Fibroblast of lung (primary cell): ENCODE results near the gene DNAH17. TPM values are rescaled to one million over a fixed set of nuclear protein-coding genes. Genes with fewer than 3 reads are reported as not detected.

Experiments used
- DNase-seq, 2 donors: peaks; one replicate each; pipeline versions ENCODE4 v3.0.0 to v3.0.0-alpha.2; 2010; ENCODE audit warnings: low read depth in 2 of 2
- H2AFZ ChIP-seq: 2 replicates; pipeline ENCODE4 v1.5.1; 2012; ENCODE audit warnings: low read length, control low read depth, inconsistent platforms
- H3K27ac ChIP-seq: 2 replicates; pipeline ENCODE4 v1.5.1; 2011; ENCODE audit warnings: low read length, control low read depth; ENCODE audit not compliant: insufficient read depth
- H3K27me3 ChIP-seq: 2 replicates; pipeline ENCODE4 v1.5.1; 2011; ENCODE audit warnings: mild to moderate bottlenecking, low read length; ENCODE audit not compliant: control insufficient read depth, insufficient read depth
- H3K36me3 ChIP-seq: 2 replicates; pipeline ENCODE4 v1.5.1; 2011; ENCODE audit warnings: low read length; ENCODE audit not compliant: control insufficient read depth, insufficient read depth
- H3K4me1 ChIP-seq: 2 replicates; pipeline ENCODE4 v1.5.1; 2011; ENCODE audit warnings: low read length; ENCODE audit not compliant: control insufficient read depth, insufficient read depth; ENCODE audit errors: extremely low read depth
- H3K4me2 ChIP-seq: 2 replicates; pipeline ENCODE4 v1.5.1; 2011; ENCODE audit warnings: low read length, control low read depth; ENCODE audit not compliant: insufficient read depth; ENCODE audit errors: extremely low read depth
- H3K4me3 ChIP-seq, 4 experiments: fragments of 200-600 bp in 1 of 4; sonication (generic) in 1 of 4; replicated peaks in 1 of 4; 2 replicates each; pipeline ENCODE4 v1.5.1; 2011 to 2016; ENCODE audit warnings: low read length in 4 of 4, low read depth in 3 of 4, mild to moderate bottlenecking in 3 of 4, control low read depth in 2 of 4, inconsistent platforms in 1 of 4, mixed read lengths in 1 of 4; ENCODE audit not compliant: insufficient read depth in 1 of 4; ENCODE audit errors: control extremely low read depth in 1 of 4
- H3K79me2 ChIP-seq: 2 replicates; pipeline ENCODE4 v1.5.1; 2012; ENCODE audit warnings: mild to moderate bottlenecking, low read length, inconsistent platforms; ENCODE audit not compliant: control insufficient read depth, insufficient read depth
- H3K9ac ChIP-seq: 2 replicates; pipeline ENCODE4 v1.5.1; 2011; ENCODE audit warnings: mild to moderate bottlenecking, low read length, control low read depth; ENCODE audit not compliant: insufficient read depth
- H3K9me3 ChIP-seq: 2 replicates; pipeline ENCODE4 v1.5.1; 2012; ENCODE audit warnings: low read depth, low read length; ENCODE audit not compliant: control insufficient read depth, insufficient read depth
- H4K20me1 ChIP-seq: 2 replicates; pipeline ENCODE4 v1.5.1; 2011; ENCODE audit warnings: low read length; ENCODE audit not compliant: control insufficient read depth, insufficient read depth; ENCODE audit errors: extremely low read depth
- CTCF ChIP-seq, 2 donors: IDR thresholded peaks in 1 of 2; conservative IDR thresholded peaks in 1 of 2; 1 replicate in 1 of 2; 2 replicates in 1 of 2; pipeline ENCODE4 v1.5.1; 2011 to 2012; ENCODE audit warnings: low read length in 2 of 2, control low read depth in 1 of 2, inconsistent platforms in 1 of 2, low read depth in 1 of 2, mild to moderate bottlenecking in 1 of 2
- EZH2 ChIP-seq: IDR thresholded peaks from 2 replicates; pipeline ENCODE4 v1.5.1; 2012; ENCODE audit warnings: low read length, control low read depth, mild to moderate bottlenecking; ENCODE audit errors: missing control alignments
- polyA plus RNA-seq, 2 donors: library from polyadenylated mRNA; depleted of rRNA in 1 of 2; stranded (reverse) in 1 of 2; unstranded in 1 of 2; fragments of >200 nt; gene quantifications; 2 replicates each; pipeline ENCODE4 v1.2.1, GENCODE V29; 2011 to 2012; ENCODE audit warnings: missing spikeins in 1 of 2
- total RNA-seq: library from RNA; depleted of rRNA; stranded (reverse); fragments of >200 nt; gene quantifications from 2 replicates; pipeline ENCODE4 v1.2.1, GENCODE V29; 2014

The DNAH17 gene
- total and polyA plus RNA-seq, 2 donors (not counting 1 experiment from before 2014, with no cell fraction given) = not detected

GRCh38 chr17:78544881-78545755 is 32.1 kb downstream of the DNAH17 start:
- Histone ChIP-seq H3K79me2 (no peaks in the 10 kb centered on the region), H4K20me1 (no peaks in the 10 kb centered on the region), H3K27ac (no peak overlapping the region), H3K36me3 (no peaks in the 10 kb centered on the region), H3K9me3 (no peaks in the 10 kb centered on the region), H3K4me3 (no peak overlapping the region), H2AFZ (no peak overlapping the region), H3K4me2 (no peak overlapping the region), H3K27me3 (no peaks in the 10 kb centered on the region), H3K9ac (no peak overlapping the region), H3K4me1 (no peaks in the 10 kb centered on the region)
- no peak for DNase-seq
- no peak for TF ChIP-seq EZH2
- no peak for TF ChIP-seq CTCF (conservative IDR thresholded peaks at IDR 0.05 in 1 of 2, IDR thresholded peaks at IDR 0.05 in 1 of 2; ENCODE audit: low read depth in 1 of 2, low read length in 2 of 2)

DNA sequence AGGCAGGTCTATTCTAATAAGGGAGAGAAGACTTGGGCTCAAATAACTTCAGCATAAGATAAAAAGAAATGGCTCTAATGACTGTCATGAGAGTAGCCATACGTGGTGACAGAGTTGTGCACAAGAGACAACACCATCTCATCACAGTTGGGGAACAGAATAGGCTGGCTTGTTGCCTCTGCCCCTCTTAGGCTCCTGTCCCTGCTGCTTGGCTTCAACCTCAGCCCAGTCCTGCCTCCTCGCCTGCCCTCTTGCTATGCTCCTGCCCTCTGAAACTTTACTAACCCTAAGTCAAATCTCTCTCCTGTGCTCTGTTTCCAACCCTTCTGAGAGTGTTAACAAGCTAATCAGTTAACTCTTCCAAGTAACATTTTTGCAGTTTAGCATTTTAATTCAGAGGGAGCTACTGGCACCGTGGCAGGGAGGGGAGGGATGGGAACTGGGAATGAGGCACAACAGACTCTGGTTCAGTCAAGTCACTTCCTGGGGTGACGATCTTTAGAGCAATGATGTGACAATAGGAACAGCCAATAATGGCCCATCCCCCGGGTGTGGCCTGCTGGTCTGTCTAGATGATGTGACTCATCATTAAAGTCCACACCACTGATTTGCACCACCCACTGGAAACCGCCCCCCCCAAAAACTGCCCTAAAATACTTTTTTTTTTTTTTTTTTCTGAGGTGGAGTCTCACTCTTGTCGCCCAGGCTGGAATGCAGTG is 35.5 kb downstream of the DNAH17 start:
- Histone ChIP-seq H3K9me3 (no peaks in the 10 kb centered on the region), H3K27me3 (no peaks in the 10 kb centered on the region), H4K20me1 (no peaks in the 10 kb centered on the region), H3K4me1 (no peaks in the 10 kb centered on the region), H3K27ac (no peak overlapping the region), H3K4me2 (no peak overlapping the region), H3K9ac (no peak overlapping the region), H2AFZ (no peak overlapping the region), H3K36me3 (no peaks in the 10 kb centered on the region), H3K79me2 (no peaks in the 10 kb centered on the region), H3K4me3 (no peak overlapping the region)
- peak in 1 of 2 donors; percentile 15 for DNase-seq
- TF ChIP-seq EZH2 (no peak), CTCF (conservative IDR thresholded peaks at IDR 0.05 in 1 of 2, IDR thresholded peaks at IDR 0.05 in 1 of 2; ENCODE audit: low read depth in 1 of 2, low read length in 2 of 2) (no peak)

GRCh38 chr17:78539781-78540180 is 37.4 kb downstream of the DNAH17 start:
- no peak overlapping the region for H3K9ac ChIP-seq
- H3K79me2 ChIP-seq = no peaks in the 10 kb centered on the region
- no peak overlapping the region for H3K4me3 ChIP-seq
- H2AFZ ChIP-seq = no peak overlapping the region
- DNase-seq = no peak
- H3K36me3 ChIP-seq = no peaks in the 10 kb centered on the region
- no peaks in the 10 kb centered on the region for H3K9me3 ChIP-seq
- H3K4me2 ChIP-seq = no peak overlapping the region
- H3K27ac ChIP-seq = no peak overlapping the region
- TF ChIP-seq EZH2 (no peak), CTCF (conservative IDR thresholded peaks at IDR 0.05 in 1 of 2, IDR thresholded peaks at IDR 0.05 in 1 of 2; ENCODE audit: low read depth in 1 of 2, low read length in 2 of 2) (no peak)
- no peaks in the 10 kb centered on the region for H3K4me1 ChIP-seq
- H3K27me3 ChIP-seq = peaks cover 8% of the 10 kb centered on the region
- H4K20me1 ChIP-seq = no peaks in the 10 kb centered on the region
